Stimulated activated naive CD4-positive, alpha-beta T cell (primary cell): ENCODE data around the gene EPN1.

Experiments used
- DNase-seq, 6 experiments: peaks; one replicate each; lab custom pipeline; 2025; lab: John Stamatoyannopoulos, UW

EPN1 gene

GRCh38 chr19:55646889-55647731 lies 27.9 kb upstream of the EPN1 start:
- no peak for DNase-seq

- peak; percentile 27 to 72 (median 57) for DNase-seq
These were observed 27.1 kb upstream of the EPN1 start, which contains the start of gene CCDC106 for GRCh38 chr19:55647732-55648584. Gene CCDC106 (plus strand): TSS chr19:55648212. CDS start chr19:55649047, 835 bp downstream.

- no peak for DNase-seq
These were observed 26.3 kb upstream of the EPN1 start for GRCh38 chr19:55648585-55649267.

- no peak for DNase-seq
These were observed 25.5 kb upstream of the EPN1 start for GRCh38 chr19:55649268-55650125.

GRCh38 chr19:55650126-55650557 lies 24.9 kb upstream of the EPN1 start:
- no peak for DNase-seq

- no peak for DNase-seq
These were observed 24.3 kb upstream of the EPN1 start for GRCh38 chr19:55650602-55651230.

GRCh38 chr19:55651236-55651635 lies 23.8 kb upstream of the EPN1 start:
- DNase-seq: no peak

- DNase-seq: no peak
These were observed 22.5 kb upstream of the EPN1 start for GRCh38 chr19:55652311-55653128.

GRCh38 chr19:55653651-55654322 lies 21.2 kb upstream of the EPN1 start:
- peak; percentile 99 to 100 (median 100) for DNase-seq

GRCh38 chr19:55654323-55654867 lies 20.6 kb upstream of the EPN1 start:
- DNase-seq: peak; percentile 98 to 100 (median 100)

GRCh38 chr19:55654868-55655647 lies 20.0 kb upstream of the EPN1 start, which contains the start of gene U2AF2:
Gene U2AF2 (plus strand): TSS chr19:55655035. CDS start chr19:55655105, 70 bp downstream.
- peak; percentile 82 to 97 (median 90) for DNase-seq

GRCh38 chr19:55655648-55656040 lies 19.4 kb upstream of the EPN1 start:
- no peak for DNase-seq

GRCh38 chr19:55656552-55656951 lies 18.5 kb upstream of the EPN1 start:
- DNase-seq: no peak

- DNase-seq: no peak
These were observed 17.9 kb upstream of the EPN1 start for GRCh38 chr19:55656988-55657747.

- DNase-seq: no peak
These were observed 16.1 kb upstream of the EPN1 start for GRCh38 chr19:55658846-55659459.

GRCh38 chr19:55659822-55660221 lies 15.2 kb upstream of the EPN1 start:
- DNase-seq: no peak

GRCh38 chr19:55660404-55660803 lies 14.6 kb upstream of the EPN1 start:
- no peak for DNase-seq
